Measurements from ENCODE around the gene FAM83F.

Gene FAM83F

DNA sequence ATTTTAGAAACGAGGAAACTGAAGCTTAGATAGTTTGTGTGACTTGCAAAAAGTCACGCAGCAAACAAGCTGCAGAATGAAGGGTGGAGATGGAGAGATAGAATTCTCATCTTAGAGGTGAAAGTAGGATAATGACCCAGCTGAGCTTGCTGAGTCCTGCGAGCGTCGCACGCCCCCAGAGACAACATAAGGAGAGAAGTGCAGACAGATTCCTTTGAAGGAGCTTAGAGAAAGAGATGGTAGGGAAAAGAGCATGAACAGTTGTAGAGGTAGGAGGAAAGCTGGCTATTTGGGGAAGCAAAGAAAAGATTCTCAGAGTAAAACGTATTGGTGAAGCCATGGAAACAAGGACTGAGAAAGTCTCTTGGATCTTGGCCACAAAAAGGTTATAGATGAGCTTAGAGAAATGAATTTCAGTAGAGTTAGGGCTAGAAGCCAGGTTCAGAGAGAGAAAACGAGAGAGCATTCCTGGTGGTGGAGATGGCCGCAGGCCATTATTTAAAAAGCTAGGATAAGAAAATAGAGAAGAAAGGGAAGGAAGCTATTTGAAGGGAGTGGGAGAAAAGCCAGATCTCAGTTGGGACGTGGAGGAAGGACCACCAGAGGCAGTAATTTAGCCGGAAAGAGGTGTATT, 44.8 kb downstream of the FAM83F start:
- no peak for DNase-seq

DNA sequence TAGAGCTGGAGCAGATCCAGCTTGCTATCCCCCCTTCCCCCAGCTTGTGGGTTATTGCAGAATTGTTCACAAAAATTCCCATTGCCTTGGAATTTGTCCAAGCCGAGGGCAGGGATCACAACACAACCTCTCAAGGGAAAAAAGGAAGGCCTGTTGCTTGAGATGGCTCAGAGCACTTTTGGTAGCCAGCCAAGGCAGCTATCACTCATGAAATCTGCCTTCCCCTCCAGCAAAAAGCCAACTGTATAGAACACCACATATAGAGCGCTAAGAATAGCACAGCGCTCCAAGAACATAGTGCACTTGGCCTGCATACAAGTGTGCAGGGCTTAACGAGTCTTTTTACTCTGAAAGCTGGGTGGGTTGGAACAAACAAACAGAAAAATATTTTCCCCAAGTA, 46.2 kb downstream of the FAM83F start:
- no peak for DNase-seq

- DNase-seq, result no peak
Measured at GRCh38 chr22:40041366-40042137, 46.8 kb downstream of the FAM83F start.

- no peak for DNase-seq
Measured at GRCh38 chr22:40042312-40042711, 47.6 kb downstream of the FAM83F start.

- DNase-seq, result no peak
Measured at GRCh38 chr22:40043081-40043480, 48.3 kb downstream of the FAM83F start.

DNA sequence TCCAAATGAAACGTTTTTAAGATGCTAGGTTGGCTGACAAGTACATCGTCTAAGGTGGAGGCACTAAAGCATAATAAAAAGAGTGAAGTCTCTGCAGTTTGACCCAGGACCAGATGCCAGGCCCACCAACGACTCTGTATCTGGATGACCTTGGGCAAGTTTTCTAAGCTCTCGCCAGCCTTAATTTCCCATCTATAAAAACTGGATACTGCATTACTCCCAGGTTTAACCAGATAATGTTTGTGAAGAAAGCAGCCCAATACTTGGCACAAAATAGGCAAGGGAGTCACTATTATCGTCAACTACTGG, 49.0 kb downstream of the FAM83F start:
- no peak for DNase-seq

DNA sequence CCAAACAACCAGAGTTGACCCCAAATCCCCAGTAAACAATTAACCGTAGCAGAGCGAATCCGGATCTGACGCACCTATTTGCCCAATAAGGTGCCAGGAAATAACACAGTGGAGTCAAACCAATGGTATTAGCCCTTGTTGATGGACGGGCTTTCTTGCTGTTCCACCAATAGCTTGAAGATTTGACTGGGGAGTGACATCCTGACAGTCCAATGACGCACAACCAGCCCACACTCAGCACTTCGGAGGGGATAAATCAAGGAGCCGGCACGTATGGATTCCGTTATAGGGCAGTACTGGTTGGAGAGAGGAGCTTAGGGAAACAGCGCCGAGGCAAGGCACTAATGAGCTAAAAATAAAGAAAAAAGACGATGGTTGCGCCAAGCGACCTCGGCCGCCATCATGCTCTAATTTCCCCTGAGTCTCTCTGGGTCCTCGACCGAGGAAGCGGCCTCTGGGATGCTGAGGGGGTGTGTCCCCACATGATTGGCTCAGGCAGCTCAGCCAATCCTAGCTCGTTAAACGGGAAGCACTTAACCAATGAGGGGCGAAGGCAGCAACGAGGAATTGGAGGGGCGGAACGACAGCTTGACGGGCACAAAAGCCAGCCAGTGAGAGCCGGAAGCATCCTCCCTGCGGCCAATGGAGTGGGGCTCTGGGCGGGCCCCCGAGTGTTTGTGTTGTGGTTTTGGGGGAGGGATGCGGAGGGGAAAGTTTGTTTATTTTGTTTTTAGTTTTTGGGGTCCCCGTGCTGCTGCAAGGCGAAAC, 49.5 kb downstream of the FAM83F start:
- peak; percentile 92 for DNase-seq

DNA sequence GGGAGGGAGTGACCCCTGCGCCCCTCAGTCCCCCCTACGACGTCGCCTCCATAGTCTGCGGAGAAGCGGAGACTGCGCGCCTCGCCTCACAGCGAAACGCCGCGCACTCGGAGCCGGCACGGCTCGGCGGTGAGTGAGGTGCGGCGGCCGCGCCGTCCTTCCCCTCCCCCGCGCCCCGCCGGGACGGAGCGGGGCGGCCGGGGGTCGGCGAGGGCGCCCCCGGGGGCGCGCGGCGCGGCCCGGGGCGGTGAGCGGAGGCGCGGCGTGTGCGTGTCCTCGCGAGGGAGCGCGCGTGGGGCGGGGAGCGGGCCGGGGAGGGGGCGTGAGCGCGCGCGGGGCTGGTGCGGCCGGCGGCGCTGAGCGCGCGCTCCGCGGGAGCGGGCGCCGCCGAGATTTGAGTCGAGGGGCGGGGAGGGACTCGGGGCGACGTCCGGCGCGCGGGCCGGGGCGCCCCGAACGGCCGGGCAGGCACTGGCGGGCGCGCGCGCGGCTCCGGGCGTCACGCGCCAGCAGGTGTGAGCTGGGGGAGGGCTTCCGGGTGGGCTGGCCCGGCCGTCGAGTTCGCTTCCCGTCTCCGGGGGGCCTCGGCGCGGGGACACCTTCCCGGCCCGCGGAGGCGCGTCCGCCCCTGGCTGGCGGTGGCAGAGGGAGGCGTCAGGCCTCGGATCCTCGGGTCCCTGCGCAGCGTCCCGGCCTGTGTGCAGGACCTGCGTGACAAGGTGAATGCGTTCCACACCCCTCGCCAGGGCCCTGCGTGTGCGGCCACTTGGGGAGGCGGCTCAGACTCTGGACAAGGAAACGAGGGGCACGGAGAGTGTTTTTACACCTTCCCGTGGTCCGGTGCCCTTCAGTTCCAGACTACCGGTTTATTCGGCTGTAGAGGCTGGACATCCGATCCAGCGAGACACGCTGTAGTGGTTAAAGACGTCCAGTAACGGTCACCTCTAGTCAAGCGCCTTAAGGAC, 50.4 kb downstream of the FAM83F start:
- DNase-seq, result peak; percentile 8

GRCh38 chr22:40046126-40046525, 51.4 kb downstream of the FAM83F start:
- no peak for DNase-seq

DNA sequence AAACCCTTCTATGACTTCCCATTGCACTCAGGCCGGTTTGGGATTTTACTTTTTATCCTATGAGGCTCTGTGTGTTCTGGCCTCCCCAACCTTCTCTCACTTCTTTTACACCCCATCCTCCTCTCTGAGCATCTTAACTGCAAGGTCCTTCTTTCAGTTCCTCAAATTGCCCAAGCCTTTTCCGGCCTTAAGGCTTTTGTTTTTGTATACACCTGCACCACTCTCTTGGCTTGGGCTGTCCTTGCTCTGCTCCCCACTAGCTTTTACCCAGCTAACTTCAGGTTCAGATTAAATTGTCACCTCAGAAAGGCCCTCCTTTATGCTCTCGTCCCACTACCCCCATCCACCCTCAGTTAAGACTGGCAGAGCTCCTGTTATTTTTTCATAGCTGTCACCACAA, 55.5 kb downstream of the FAM83F start:
- DNase-seq, result no peak

GRCh38 chr22:40051322-40051721, 56.6 kb downstream of the FAM83F start:
- no peak for DNase-seq

- no peak for DNase-seq
Measured at GRCh38 chr22:40053460-40053859, 58.7 kb downstream of the FAM83F start.

- no peak for DNase-seq
Measured at GRCh38 chr22:40054486-40054885, 59.7 kb downstream of the FAM83F start.

- DNase-seq, result no peak
Measured at GRCh38 chr22:40055143-40055883, 60.6 kb downstream of the FAM83F start.

- no peak for DNase-seq
Measured at GRCh38 chr22:40056154-40056553, 61.4 kb downstream of the FAM83F start.

DNA sequence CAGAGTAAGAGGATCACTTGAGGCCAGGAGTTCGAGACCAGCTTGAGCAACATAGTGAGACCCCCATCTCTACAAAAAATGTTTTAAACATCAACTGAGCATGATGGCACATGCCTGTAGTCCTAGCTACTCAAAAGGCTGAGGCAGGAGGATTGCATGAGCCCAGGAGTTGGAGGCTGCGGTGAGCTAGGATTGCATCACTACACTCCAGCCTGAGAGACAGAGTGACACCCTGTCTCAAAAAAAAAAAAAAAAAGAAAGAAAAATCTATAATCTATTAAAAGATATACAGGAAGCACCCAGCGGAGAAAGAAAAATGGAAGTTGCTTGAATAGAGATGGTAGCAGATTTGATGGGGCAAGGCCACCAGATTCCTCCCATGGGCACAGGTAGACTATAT, 61.8 kb downstream of the FAM83F start:
- DNase-seq, result no peak

GRCh38 chr22:40057652-40058051, 62.9 kb downstream of the FAM83F start:
- DNase-seq, result no peak

DNA sequence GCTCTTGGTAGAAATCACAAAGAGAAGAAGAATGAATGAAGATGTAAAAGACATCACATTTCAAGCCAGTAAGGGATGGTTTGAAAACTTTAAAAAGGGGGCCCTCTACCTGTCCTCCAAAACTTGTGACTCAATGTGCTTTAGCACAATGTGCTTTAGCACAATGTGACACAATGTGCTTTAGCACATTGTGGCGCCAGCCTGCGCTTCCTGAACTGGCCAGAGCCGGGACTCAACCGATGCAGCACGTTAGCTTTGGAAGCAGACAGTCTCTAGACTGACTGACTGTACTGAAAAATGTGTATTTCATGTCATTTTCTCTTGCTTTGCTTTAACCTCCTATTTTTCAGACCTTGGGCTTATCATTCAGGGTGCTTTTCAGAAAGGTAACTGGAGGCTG, 63.5 kb downstream of the FAM83F start:
- no peak for DNase-seq

DNA sequence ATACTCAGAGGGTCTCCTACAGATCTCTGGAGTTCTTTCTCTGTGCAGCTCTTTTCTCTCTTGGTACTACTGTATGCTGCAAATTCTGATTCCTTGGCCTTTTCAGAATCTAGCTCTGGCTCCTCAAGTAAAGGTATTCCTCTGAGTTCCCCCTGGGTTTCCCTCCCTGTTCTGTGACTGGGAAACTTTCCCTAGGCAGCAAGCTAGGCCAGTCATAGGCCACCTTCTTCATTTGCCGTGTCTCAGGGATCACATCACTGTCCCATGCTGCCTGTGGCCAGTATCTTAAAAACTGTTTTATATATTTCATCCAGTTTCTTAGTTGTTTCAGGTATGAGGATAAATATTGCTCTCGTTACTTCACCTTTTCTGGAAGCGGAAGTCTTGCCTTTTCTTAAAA, 71.2 kb downstream of the FAM83F start:
- no peak for DNase-seq

DNA sequence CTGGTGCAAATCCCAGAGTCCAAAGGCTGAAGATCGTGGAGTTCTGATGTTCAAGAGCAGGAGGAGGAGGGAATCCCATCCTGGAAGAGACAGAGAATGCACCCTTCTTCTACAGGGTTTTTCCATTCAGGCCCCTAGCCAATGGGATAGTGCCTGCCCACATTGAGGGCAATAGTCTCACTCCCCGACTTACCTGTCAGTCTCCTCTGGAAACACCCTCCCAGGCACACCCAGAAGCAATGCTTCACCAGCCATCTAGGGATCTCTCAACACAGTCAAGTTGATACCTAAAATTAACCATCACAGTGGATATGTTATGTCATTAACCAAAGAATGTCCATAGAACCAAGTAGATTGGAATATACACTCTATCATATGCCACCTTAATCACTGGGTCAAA, 72.9 kb downstream of the FAM83F start:
- no peak for DNase-seq

DNA sequence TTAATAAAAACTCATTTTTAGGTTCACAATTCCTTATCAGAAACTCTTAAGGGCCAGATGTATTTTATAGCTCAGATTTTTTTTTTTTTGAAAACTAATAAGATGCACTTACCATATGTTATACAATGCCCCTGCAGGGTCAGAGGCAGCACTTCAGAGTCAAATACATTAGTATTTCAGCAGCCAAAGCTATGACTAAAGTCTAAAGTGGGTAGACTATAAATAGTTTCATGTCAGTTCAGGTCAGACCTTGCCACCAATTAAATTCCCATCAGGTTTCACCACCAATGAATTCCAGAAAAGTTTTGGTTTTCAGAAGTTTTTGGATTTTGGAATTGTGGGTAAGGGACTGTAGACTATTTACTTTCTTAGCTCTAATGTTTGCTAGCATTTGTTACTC, 75.9 kb downstream of the FAM83F start:
- no peak for DNase-seq

DNA sequence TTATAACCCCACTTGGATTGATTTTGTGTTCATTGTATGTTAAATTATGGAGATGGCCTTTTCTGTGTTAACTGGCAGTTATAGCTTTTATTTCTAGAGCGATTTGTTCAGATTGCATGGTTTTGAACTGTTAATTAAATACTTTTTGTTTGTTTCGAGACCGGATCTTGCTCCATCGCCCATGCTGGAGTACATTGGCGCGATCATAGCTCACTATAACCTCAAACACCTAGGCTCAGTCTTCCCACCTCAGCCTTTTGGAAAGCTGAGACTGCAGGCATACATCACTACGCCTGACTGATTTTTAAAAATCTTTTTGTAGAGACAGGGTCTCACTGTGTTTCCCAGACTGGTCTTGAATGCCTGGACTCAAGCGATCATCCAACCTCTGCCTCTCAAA, 77.0 kb downstream of the FAM83F start:
- no peak for DNase-seq

Data from NCI-H774 (cell line).